Choroid plexus epithelial cell (primary cell): ENCODE data around the gene CLCNKA.
A peak's percentile ranks its signal among the peaks of the same experiment; 100 is the strongest.
"Not testable (repeated sequence)": the region's sequence is repeated elsewhere in the genome, so short reads cannot be mapped to it uniquely, and the experiment has no call there.

ENCODE experiments used
- DNase-seq: peaks from one replicate; pipeline ENCODE4 v3.0.0-alpha.2; 2010; ENCODE audit warnings: low read depth
- H3K4me3 ChIP-seq: 2 replicates; pipeline ENCODE4 v1.5.1; 2011; ENCODE audit warnings: low read depth, mild to moderate bottlenecking, control low read depth, low read length, moderate library complexity
- TF ChIP-seq, protein P1 (sequence below): conservative IDR thresholded peaks from 2 replicates; pipeline ENCODE4 v1.5.1; 2011; ENCODE audit warnings: low read depth, mild to moderate bottlenecking, control low read depth, inconsistent platforms, low read length, moderate library complexity

CLCNKA gene

DNA sequence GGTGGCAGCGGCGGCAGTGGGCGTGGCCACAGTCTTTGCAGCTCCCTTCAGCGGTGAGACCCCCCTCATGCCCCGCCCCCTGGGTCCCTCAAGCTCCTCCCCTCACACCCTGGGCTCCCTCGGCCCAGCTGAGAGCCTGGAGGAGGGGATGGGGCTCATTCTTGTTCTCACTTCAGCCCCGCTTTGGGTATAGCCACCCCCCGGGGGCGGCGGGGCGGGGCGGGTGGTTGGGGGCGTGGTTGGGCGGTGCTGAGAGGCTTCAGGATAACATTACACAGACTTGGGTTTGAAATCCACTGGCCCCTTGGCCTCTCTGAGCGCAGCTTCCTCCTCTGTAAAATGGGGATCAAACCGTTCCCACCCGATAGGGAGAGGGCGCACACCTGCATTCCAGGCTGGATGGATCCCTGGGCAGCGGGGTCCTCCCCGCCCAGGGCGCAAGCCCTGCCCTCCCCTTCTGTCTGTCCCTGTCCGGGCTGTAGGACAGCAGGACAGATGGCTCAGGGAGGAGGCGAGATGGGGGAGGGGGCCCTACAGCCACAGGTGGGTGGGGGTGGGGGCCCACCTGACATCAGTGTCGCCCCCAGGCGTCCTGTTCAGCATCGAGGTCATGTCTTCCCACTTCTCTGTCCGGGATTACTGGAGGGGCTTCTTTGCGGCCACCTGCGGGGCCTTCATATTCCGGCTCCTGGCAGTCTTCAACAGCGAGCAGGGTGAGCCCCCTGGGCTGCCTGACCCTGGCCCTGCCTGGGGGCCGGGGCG lies 5.1 kb downstream of the CLCNKA start:
- no peak overlapping the region for H3K4me3 ChIP-seq
- DNase-seq: no peak
- TF ChIP-seq, protein P1, sequence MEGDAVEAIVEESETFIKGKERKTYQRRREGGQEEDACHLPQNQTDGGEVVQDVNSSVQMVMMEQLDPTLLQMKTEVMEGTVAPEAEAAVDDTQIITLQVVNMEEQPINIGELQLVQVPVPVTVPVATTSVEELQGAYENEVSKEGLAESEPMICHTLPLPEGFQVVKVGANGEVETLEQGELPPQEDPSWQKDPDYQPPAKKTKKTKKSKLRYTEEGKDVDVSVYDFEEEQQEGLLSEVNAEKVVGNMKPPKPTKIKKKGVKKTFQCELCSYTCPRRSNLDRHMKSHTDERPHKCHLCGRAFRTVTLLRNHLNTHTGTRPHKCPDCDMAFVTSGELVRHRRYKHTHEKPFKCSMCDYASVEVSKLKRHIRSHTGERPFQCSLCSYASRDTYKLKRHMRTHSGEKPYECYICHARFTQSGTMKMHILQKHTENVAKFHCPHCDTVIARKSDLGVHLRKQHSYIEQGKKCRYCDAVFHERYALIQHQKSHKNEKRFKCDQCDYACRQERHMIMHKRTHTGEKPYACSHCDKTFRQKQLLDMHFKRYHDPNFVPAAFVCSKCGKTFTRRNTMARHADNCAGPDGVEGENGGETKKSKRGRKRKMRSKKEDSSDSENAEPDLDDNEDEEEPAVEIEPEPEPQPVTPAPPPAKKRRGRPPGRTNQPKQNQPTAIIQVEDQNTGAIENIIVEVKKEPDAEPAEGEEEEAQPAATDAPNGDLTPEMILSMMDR: no peak

DNA sequence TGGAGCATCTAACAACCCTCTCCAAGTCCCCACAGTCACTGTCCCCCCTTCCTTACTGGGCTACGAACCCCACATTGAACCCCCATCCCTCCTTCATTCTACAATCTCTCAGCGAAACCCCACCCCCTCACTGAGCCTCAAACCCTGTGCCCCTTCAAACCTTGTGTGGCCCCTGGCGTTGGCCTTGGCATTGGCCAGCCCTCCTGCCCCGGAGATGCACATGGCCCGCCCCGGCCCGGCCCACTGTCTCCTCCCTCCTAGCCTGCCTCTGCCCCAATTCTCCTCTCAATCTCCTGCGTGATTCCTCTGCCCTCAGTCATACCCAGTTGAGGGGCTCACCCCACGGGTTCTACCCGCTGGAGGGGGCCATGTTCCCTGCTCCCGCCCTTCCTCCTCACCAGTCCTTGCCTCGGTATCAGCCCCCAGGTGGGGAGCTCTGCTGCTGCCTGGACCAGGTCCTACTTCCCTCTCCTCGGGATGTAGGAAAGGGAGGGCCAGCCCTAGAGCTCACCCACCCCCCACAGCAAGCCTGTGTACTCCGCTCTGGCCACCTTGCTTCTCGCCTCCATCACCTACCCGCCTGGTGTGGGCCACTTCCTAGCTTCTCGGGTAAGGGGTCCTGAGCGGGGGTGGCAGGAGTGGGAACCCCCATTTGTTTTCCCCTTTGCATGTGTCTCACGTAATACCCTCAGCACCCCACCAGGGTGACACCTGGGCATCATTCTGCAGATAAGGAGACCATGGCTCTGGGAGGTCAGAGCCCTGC lies 6.6 kb downstream of the CLCNKA start:
- TF ChIP-seq, protein P1: no peak

DNA sequence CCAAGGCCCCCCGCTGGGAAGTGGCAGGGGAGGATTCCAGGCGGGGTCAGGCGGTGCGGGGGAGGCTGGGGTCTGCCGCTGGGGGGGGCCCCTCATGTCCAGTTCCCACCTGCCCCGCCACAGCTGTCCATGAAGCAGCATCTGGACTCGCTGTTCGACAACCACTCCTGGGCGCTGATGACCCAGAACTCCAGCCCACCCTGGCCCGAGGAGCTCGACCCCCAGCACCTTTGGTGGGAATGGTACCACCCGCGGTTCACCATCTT lies 7.1 kb downstream of the CLCNKA start:
- not testable (repeated sequence) for DNase-seq, H3K4me3 ChIP-seq

More for the DNA sequence above, 6.6 kb downstream of the CLCNKA start:
- no peak overlapping the region for H3K4me3 ChIP-seq
- no peak for DNase-seq

DNA sequence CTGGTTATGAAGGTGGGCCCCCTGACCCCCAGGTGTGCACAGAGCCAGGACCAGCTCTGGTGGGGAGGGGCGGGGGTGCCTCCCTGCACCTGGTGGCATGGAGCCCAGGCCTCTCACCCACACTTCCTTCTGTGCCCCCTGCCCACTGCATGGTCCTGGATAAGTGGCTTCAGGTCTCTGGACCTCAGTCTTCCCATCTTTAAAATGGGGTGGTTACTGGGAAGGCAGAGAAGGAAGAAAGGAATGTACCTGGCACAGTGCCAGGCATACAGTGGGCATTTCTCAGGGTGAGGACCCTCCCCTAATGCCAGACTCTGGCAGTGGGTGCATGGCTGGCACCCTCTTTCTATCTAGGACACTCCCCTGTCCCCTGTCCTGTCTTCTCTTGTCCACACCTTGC lies 7.5 kb downstream of the CLCNKA start:
- DNase-seq: no peak
- H3K4me3 ChIP-seq: no peak overlapping the region
- TF ChIP-seq, protein P1: no peak

DNA sequence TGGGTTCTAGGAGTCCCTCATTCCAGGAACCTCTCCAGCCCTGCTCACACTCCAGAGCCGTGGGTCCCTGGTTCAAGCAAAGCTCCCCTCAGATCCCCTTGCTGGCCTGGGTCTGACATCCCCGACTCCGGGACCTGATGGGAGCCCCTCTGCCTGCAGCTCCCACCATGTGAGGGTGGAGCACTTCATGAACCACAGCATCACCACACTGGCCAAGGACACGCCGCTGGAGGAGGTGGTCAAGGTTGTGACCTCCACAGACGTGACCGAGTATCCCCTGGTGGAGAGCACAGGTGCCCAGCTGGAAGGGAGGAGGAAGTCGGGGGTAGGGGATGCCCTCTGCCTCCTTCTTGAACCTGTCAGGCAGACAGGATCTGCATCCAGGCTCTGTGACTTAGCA lies 9.7 kb downstream of the CLCNKA start:
- no peak overlapping the region for H3K4me3 ChIP-seq
- TF ChIP-seq, protein P1: no peak
- DNase-seq: no peak

DNA sequence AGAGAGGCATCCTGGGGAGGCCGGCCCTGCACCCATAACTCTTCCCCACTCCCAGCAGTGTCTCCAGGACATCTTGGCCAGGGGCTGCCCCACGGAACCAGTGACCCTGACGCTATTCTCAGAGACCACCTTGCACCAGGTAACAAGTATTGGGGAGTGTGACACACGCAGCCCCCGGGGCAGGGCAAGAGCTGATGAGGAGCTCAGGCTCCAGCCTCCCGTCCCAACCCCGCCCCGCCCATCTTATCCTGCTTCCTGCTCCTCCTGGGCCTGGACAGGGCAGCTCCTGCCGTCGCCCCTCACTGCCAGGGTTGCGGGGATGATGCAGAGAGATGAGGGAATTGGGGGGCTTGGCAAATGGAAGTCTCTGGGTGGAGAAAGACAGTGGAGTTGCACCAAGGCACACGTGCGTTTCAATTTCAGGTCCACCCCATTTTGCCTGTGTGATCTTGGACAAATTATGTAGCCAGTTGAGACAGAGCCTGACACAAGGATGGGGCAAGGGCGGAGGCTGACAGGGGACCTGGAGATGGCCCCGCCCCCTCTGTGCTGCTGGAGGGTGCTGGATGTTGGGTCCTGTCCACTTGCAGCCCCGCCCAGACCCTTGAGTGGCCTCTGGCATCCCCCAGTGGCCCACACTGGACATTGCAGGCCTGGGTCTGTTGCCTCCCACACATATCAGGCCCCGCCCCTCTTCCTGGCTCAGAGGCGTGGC lies 10.7 kb downstream of the CLCNKA start:
- H3K4me3 ChIP-seq: no peak overlapping the region
- TF ChIP-seq, protein P1: peak; percentile 93
- peak; percentile 90 for DNase-seq

DNA sequence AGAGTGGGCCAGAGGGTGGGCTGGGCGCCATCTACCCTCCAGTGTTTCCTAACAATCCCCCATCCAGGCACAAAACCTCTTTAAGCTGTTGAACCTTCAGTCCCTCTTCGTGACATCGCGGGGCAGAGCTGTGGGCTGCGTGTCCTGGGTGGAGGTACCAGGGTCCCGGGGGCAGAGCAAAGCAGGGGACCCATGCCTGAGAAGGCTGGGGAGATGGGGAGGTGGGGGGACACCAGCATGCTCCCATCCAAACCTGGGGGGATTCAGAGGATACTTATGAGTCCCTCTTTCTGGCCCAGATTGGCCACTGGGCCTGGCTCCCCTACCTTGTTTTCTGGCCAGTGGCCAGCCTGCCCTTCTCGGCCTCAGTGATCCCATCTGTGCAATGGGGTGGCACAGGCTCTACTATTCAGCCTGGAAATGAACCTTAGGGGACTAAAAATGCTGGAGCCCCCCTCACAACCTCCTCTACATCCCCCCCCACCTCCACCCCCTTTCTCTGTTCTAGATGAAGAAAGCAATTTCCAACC lies 11.3 kb downstream of the CLCNKA start:
- not testable (repeated sequence) for DNase-seq, H3K4me3 ChIP-seq

DNA sequence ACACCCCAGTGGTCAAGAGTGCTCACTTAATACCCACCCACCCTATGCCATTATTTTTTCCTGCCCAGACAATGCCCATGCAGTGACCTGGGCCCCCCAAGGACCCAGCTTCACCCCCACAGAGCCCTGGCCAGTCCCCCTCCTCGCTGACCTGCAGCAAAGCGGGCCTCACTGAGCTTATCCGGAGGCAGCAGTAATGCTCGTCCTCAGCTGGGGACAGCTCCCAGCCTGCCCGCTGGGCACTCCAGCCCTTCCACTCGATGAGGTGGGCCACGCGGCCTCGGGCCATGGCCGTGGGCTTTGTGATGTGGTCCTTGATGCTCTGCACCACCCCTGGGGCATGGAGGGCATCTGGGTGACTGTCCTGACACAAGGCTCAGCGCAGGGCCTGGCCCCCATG lies 14.6 kb downstream of the CLCNKA start:
- not testable (repeated sequence) for DNase-seq, H3K4me3 ChIP-seq
